Islet of Langerhans (tissue), 1 donor: ENCODE results near the gene ALOX12.
"Not testable (repeated sequence)": the region's sequence is repeated elsewhere in the genome, so short reads cannot be mapped to it uniquely, and the experiment has no call there.

Source experiments
- FAIRE-seq: peaks from one replicate; lab custom pipeline; 2011; peaks lifted over from hg19 to GRCh38; lab: Jason Lieb, UNC

The ALOX12 gene

DNA sequence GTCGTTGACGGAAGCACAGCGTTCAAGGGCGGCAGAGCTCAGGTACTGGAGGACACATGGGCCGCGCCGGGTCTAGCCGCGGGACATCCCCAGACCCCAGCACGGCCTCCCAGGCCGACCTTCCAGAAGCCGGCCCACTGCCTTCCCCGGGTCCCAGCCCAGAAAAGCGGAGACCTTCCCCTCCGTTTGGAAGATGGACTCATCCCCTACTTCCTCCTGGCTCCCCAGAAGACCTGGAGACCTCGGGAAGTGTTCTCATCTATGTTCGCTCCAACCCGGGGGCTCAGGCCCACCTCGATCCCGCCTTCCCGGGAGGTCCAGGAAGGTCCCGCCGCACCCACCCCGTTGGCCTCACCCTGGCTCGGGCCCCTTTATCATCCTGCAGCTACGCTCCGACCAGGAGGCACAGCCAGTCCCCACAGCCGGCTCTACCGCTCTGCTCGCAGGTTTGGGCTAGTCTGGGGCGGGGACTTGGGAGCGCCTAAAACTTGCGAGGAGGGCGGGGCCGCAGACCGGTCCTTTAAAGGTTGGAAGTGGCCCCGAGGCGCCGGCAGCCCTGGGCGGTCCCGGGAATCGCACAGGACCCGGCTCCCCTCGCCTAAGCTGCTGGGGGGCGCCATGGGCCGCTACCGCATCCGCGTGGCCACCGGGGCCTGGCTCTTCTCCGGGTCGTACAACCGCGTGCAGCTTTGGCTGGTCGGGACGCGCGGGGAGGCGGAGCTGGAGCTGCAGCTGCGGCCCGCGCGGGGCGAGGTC lies at the start of gene ALOX12:
Gene ALOX12 (plus strand): TSS at position 550 of the 756 bp plus-strand sequence. CDS start 69 bp downstream, at position 619.
- FAIRE-seq, result no peak

DNA sequence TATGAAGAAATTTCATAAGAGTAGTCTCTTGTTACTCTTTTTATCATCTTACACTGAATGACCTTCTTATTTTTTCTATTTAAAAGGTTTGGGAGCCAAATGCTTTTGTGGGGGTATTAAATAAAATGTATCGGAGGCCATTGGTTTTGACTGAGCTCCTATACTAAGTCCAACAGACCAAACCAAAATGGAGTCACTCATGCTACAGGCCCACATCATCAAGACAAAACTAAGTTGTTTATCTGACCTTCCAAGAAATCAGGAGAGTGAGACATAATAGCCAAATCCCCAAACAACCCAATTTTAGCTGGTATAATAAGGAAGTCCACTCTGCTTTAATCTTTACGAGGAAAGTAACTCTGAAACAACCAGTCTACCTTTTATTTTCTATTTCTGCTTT lies 48.1 kb upstream of the ALOX12 start:
- FAIRE-seq, result no peak

DNA sequence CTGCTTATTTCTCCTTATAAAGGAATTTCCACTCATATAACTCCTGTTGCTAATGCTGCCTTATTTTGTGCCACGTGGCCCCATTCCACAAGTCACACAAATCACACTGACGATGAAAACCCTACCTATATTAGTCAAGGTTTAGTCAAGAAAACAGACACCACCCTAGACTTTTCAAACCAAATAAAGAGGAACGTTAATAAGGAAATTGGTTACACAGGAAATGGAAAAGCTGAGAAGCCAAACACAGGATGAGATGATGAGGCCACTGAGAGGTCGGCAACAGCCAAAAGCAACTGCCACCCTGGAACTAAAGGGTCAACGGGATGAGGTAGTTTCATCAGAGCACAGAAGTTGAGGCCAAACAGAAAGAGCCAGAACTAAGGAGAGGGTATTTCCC lies 47.3 kb upstream of the ALOX12 start:
- no peak for FAIRE-seq

GRCh38 chr17:6948976-6949375 lies 46.9 kb upstream of the ALOX12 start:
- FAIRE-seq, result no peak

GRCh38 chr17:6950938-6951337 lies 44.9 kb upstream of the ALOX12 start:
- not testable (repeated sequence) for FAIRE-seq

- FAIRE-seq, result no peak
Observed at GRCh38 chr17:6953689-6954088, 42.2 kb upstream of the ALOX12 start.

GRCh38 chr17:6959700-6960099 lies 36.1 kb upstream of the ALOX12 start:
- FAIRE-seq, result no peak

GRCh38 chr17:6969323-6969726 lies 26.5 kb upstream of the ALOX12 start:
- no peak for FAIRE-seq

DNA sequence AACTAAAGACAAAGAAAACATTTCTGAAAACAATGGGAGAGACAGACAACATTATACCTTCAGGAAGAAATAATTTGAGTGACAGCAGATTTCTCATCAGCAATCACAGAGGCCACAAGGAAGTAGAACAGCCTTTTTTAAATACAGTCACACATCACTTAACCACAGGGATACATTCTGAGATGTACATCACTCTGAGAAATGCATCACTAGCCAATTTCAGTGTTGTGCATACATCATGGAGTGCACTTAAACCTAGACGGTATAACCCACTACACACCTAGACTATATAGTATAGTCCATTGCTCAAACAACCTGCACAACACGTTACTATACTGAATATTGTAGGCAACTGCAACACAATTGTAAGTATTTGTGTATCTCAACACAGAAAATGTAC lies 24.9 kb upstream of the ALOX12 start:
- no peak for FAIRE-seq

- FAIRE-seq, result not testable (repeated sequence)
Observed at GRCh38 chr17:6979440-6979839, 16.4 kb upstream of the ALOX12 start.

DNA sequence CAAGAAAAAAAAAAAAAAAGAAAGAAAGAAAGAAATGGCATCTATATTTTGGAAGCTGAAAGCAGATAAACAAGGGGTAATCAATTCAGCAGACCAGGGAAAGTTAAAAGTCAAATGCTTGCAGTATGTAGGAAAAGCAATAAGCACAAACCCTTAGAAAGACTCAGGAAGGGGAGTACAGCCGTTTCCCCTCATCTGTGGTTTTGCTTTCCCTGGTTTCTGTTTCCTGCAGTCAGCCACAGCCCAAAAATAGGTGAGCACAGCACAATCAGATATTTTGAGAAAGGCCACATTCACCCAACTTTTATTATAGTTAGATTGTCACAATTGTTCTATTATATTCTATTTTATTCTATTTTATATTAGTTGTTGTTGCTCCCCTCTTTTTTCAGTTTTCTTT lies 14.4 kb upstream of the ALOX12 start:
- no peak for FAIRE-seq

GRCh38 chr17:6985266-6985665 lies 10.6 kb upstream of the ALOX12 start:
- no peak for FAIRE-seq

DNA sequence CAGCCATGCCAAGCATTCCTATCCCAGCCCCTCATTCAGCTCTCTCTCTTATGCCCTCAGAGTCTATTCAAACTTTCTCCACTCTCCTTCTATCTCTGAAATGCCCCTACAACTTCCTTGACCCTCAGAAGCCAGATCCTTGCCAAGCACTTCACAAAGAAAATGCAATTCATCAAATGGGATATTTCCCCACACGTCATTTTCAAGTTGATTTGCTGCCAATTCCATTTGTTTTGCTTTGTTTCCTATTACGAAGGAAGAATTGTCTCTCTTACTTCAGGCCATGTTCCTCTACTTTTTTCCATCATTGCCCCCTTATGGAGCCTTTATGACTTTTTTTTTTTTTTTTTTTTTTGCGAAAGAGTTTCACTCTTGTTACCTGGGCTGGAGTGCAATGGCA lies 9.2 kb upstream of the ALOX12 start:
- no peak for FAIRE-seq

- FAIRE-seq, result no peak
Observed at GRCh38 chr17:6989779-6990178, 6.1 kb upstream of the ALOX12 start.

DNA sequence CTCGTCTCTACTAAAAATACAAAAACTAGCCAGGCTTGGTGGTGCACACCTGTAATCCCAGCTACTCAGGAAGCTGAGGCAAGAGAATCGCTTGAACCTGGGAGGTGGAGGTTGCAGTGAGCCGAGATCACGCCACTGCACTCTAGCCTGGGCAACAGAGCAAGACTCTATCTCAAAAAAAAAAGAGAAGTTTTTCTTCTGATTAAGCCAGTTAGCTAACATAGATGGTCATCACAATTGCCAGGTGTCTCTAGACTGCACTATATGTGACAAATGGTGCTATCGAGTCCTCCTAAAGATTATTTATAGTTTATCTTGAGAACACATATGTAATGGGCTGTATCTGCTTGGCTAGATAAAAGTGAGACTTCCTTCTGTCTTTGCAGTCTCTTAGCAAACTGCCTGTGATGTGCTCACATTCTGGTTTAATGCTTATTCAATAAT lies 2.2 kb upstream of the ALOX12 start:
- not testable (repeated sequence) for FAIRE-seq

- FAIRE-seq, result no peak
Observed at GRCh38 chr17:6994118-6994598, 1.7 kb upstream of the ALOX12 start.

- FAIRE-seq, result no peak
Observed at GRCh38 chr17:6994666-6995256, 1.1 kb upstream of the ALOX12 start.

DNA sequence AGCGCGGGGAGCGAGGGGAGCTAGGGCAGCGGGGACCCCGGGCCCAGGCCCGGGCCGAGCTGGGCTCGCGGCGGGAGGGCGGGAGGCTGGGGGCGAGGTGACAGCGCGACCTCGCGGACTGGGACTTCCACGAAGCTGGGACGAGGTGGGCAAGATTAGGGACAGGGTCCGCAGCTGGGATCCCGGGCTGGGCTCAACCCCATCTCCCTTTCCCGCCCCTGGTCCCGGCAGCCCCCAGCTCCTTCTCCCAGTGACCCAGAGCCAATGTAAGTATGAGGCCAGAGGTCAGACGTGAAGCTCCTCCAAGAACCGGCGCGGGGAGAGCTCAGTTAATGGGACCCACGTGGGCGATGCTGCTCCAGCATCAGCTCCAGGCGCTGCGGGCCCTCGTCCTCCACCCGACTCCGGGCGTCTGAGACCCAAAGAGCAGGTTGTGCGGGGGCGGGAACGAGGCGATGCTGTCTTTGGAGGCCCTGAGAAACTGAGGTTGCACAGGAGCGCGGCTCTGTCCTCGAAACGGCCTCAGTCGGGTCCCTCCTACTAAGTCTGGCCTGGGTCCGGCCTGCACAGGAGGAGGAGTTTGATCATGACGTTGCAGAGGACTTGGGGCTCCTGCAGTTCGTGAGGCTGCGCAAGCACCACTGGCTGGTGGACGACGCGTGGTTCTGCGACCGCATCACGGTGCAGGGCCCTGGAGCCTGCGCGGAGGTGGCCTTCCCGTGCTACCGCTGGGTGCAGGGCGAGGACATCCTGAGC lies 585 bp downstream of the ALOX12 start:
- no peak for FAIRE-seq

DNA sequence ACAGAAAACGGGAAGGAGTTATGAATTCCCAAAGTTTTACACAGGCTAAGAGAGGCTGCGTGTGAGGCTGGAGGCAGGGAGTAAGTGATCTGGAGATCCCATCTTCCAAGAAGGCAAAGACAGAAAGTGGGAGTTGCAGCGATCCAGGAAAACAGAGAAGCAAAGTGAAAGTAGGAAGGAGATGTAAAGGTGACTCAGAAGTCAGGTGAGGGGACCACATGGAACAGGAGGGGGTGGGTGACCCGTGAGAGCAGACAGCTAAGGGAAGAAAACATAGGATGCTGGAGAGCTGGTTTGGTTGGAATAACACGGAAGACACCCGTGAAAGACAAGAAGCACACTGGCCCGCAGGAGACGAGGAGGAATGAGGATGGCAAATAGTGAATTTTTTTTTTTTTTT lies 1.3 kb downstream of the ALOX12 start:
- FAIRE-seq, result no peak

GRCh38 chr17:6998855-6999508 lies 3.1 kb downstream of the ALOX12 start:
- FAIRE-seq, result no peak

DNA sequence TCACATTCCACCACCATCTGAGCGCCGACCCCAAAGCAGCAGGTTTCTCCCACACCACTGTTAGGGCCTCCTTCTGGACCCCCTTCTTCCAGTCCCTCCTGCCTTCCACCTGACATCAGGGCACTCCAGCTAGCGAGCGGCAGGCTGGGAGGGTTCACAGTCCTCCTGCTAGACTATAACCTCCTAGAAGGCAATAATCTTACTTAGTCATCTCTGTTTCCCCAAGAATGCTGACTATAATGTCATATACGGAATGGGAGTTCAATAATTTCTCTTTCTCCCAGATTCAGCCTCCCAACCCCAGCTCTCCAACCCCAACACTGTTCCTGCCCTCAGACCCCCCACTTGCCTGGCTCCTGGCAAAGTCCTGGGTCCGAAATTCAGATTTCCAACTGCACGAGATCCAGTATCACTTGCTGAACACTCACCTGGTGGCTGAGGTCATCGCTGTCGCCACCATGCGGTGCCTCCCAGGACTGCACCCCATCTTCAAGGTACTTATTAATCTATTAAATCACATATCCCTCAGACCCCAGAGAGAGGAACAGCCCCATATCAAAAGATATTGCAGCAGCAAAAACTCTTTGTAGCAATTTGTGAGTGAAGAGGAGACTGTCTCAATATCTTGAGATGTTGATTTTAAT lies 5.6 kb downstream of the ALOX12 start:
- no peak for FAIRE-seq
